SU-DHL-6 (cell line): ENCODE data around the gene CARD11.

Source experiments
- H2AFZ ChIP-seq: fragments of 200-600 bp; sonication (generic); 2 replicates; pipeline ENCODE4 v1.6.1; 2014; ENCODE audit warnings: low read depth, mild to moderate bottlenecking, moderate library complexity, mixed read lengths, antibody characterized with exemption, low read length; ENCODE audit not compliant: severe bottlenecking
- H3F3A ChIP-seq: fragments of 200-600 bp; shearing (Covaris generic); 2 replicates; pipeline ENCODE4 v1.6.0; 2016; ENCODE audit warnings: antibody characterized with exemption, mild to moderate bottlenecking; ENCODE audit not compliant: insufficient read depth
- H3K27ac ChIP-seq: fragments of 200-600 bp; sonication (generic); 2 replicates; pipeline ENCODE4 v1.5.1; 2016; ENCODE audit warnings: low read depth, mild to moderate bottlenecking, low read length, moderate library complexity, mixed read lengths
- H3K27me3 ChIP-seq: fragments of 200-600 bp; sonication (generic), shearing (Covaris generic); 2 replicates; pipeline ENCODE4 v1.6.0; 2014; ENCODE audit warnings: mild to moderate bottlenecking, low read length
- H3K36me3 ChIP-seq: fragments of 200-600 bp; sonication (generic); 2 replicates; pipeline ENCODE4 v1.6.1; 2014; ENCODE audit warnings: mild to moderate bottlenecking, low read length, mixed read lengths
- H3K4me2 ChIP-seq: fragments of 300-600, 200-600 bp; shearing (Covaris generic), sonication (generic); 2 replicates; pipeline ENCODE4 v1.6.0; 2014; ENCODE audit warnings: low read length, low read depth, mild to moderate bottlenecking; ENCODE audit not compliant: poor library complexity, severe bottlenecking
- H3K4me3 ChIP-seq: fragments of 200-600 bp; sonication (generic); 2 replicates; pipeline ENCODE4 v1.5.1; 2014; ENCODE audit warnings: antibody characterized with exemption, low read length, mild to moderate bottlenecking, mixed read lengths; ENCODE audit not compliant: insufficient read depth, poor library complexity, severe bottlenecking
- H3K79me2 ChIP-seq: fragments of 200-600 bp; sonication (generic); 2 replicates; pipeline ENCODE4 v1.6.1; 2014; ENCODE audit warnings: mild to moderate bottlenecking, low read length, moderate library complexity; ENCODE audit not compliant: insufficient read depth
- H3K9ac ChIP-seq: fragments of 200-600 bp; sonication (generic); 2 replicates; pipeline ENCODE4 v1.7.0; 2014; ENCODE audit warnings: mild to moderate bottlenecking, low read length
- H3K9me2 ChIP-seq: fragments of 200-600 bp; sonication (generic); replicated peaks from 2 replicates; pipeline ENCODE4 v1.6.1; 2014; ENCODE audit warnings: low read length; ENCODE audit not compliant: insufficient read depth
- H3K9me3 ChIP-seq: fragments of 200-600 bp; sonication (generic); 2 replicates; pipeline ENCODE4 v1.6.1; 2014; ENCODE audit warnings: low read length, mixed read lengths; ENCODE audit not compliant: insufficient read depth
- H4K20me1 ChIP-seq: fragments of 200-600 bp; sonication (generic); 2 replicates; pipeline ENCODE4 v1.6.1; 2014; ENCODE audit warnings: low read depth, mild to moderate bottlenecking, antibody characterized with exemption, low read length, moderate library complexity, mixed read lengths
- CTCF ChIP-seq: fragments of 200-600 bp; sonication (generic); IDR thresholded peaks from one replicate; pipeline ENCODE4 v1.5.1; 2017; ENCODE audit warnings: antibody characterized with exemption, mild to moderate bottlenecking, low read length, moderate library complexity; ENCODE audit not compliant: insufficient read depth, poor library complexity, severe bottlenecking
- EZH2phosphoT487 ChIP-seq: fragments of 200-600 bp; sonication (generic), shearing (Covaris generic); conservative IDR thresholded peaks from 2 replicates; pipeline ENCODE4 v1.6.1; 2018; ENCODE audit warnings: mild to moderate bottlenecking, antibody characterized with exemption, low read length, moderate library complexity, mixed read lengths

The CARD11 gene

GRCh38 chr7:2986561-2986960 lies 57.1 kb downstream of the CARD11 start:
- no peak for TF ChIP-seq CTCF
- TF ChIP-seq EZH2phosphoT487, result no peak
- Histone ChIP-seq H3K9me3 (no peaks in the 10 kb centered on the region), H3K79me2 (peaks cover 70% of the 10 kb centered on the region)

DNA sequence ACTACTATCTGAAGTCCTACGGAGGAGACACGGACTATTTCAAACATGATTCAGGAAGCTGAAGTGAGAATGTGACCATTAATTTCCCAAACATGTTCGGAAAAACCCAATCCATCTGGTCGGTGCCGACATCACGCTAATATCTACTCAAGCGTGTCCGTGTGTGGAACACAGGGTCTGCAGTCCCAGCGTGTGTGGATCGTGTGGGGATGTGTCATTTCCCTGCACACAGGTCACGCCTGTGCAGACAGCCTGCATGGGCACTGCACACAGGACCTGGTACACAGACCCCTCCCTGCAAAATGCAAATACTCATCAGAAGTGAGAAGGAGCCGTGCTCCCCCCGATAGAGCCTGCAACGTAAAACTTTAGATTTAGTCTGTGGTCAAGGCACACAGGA lies 57.8 kb downstream of the CARD11 start:
- Histone ChIP-seq H3K9ac (no peak overlapping the region), H3K9me3 (no peaks in the 10 kb centered on the region), H3K36me3 (no peaks in the 10 kb centered on the region), H3K27ac (no peak overlapping the region), H4K20me1 (no peaks in the 10 kb centered on the region; the same call in 1 of the 2 replicates), H3K79me2 (peaks cover 65% of the 10 kb centered on the region), H3K4me3 (no peak overlapping the region), H3K9me2 (no peaks in the 10 kb centered on the region), H3F3A (peaks cover 6% of the 10 kb centered on the region; the same call in 1 of the 2 replicates), H3K27me3 (no peaks in the 10 kb centered on the region), H2AFZ (no peak overlapping the region), H3K4me2 (no peak overlapping the region)
- no peak for TF ChIP-seq CTCF
- TF ChIP-seq EZH2phosphoT487, result no peak

More at GRCh38 chr7:2986561-2986960, 57.1 kb downstream of the CARD11 start:
- H3K27me3 ChIP-seq, result no peaks in the 10 kb centered on the region
- H4K20me1 ChIP-seq, result no peaks in the 10 kb centered on the region; the same call in 1 of the 2 replicates
- no peak overlapping the region for H2AFZ ChIP-seq
- no peak overlapping the region for H3K4me2 ChIP-seq
- no peak overlapping the region for H3K27ac ChIP-seq
- no peak overlapping the region for H3K9ac ChIP-seq
- no peaks in the 10 kb centered on the region for H3K36me3 ChIP-seq
- H3K9me2 ChIP-seq, result no peaks in the 10 kb centered on the region
- H3K4me3 ChIP-seq, result no peak overlapping the region
- H3F3A ChIP-seq, result peaks cover 3% of the 10 kb centered on the region; the same call in 1 of the 2 replicates

GRCh38 chr7:2984091-2984490 lies 59.6 kb downstream of the CARD11 start:
- peaks cover 60% of the 10 kb centered on the region for H3K79me2 ChIP-seq

More at GRCh38 chr7:2984091-2984490, 59.6 kb downstream of the CARD11 start:
- peaks cover 13% of the 10 kb centered on the region for H3F3A ChIP-seq
- H2AFZ ChIP-seq, result no peak overlapping the region
- H3K9me2 ChIP-seq, result no peaks in the 10 kb centered on the region
- H3K27me3 ChIP-seq, result no peaks in the 10 kb centered on the region
- TF ChIP-seq EZH2phosphoT487 (no peak), CTCF (no peak)
- H3K9me3 ChIP-seq, result no peaks in the 10 kb centered on the region
- no peaks in the 10 kb centered on the region for H3K36me3 ChIP-seq
- no peaks in the 10 kb centered on the region; the same call in 1 of the 2 replicates for H4K20me1 ChIP-seq
- H3K4me2 ChIP-seq, result no peak overlapping the region
- no peak overlapping the region for H3K4me3 ChIP-seq
- no peak overlapping the region for H3K27ac ChIP-seq
- no peak overlapping the region for H3K9ac ChIP-seq
